HG03342 (cell line): ENCODE data around the gene NYAP2.

Experiments
- ATAC-seq: cut with Tn5 transposase; IDR thresholded peaks from one replicate; pipeline ENCODE4 v1.9.1; 2021; ENCODE audit warnings: mild to moderate bottlenecking, moderate library complexity; ENCODE audit not compliant: unreplicated experiment

The NYAP2 gene

DNA sequence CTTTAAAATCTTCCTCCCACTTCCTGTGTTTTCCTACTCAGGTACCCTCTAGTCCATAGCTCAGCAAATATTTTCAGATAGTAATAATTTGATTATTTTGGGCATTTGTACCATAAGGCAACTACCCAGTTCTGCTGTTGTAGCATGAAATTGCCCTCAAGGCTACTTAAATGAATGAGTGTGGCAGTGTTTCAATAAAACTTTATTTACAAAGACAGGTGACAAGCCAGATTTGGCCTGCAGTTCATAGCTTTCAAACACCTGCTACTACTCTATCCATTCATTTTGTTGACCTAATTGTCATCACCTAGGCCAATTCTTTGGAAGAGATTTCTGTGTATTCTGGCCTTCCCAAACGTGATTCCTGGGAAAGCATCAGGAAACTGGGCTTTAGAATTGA is 28.9 kb downstream of the NYAP2 start:
- no peak for ATAC-seq

GRCh38 chr2:225429717-225430116 is 30.2 kb downstream of the NYAP2 start:
- ATAC-seq: no peak

- ATAC-seq: no peak
These were observed 31.8 kb downstream of the NYAP2 start for GRCh38 chr2:225431105-225431863.

GRCh38 chr2:225434014-225434413 is 34.5 kb downstream of the NYAP2 start:
- ATAC-seq: no peak

DNA sequence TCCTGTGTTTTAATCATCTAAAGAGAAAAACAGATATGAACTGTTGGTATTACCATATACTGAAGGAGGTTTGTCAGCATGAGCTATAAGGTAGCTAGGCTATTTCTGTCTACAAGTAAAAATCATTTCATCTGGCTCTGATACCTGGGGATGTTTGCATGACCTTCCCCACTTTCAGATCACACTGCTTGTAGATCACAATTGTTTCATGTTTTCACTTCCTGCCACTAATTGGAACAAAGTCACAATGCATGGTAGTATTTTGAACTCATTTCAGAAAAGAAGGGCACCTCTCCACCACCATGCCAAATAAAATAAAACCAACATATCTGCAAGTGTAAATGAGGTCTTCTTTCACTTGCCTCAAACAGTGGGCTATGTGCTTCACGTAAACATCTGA is 37.8 kb downstream of the NYAP2 start:
- no peak for ATAC-seq

- ATAC-seq: no peak
These were observed 38.7 kb downstream of the NYAP2 start for GRCh38 chr2:225438248-225438647.

DNA sequence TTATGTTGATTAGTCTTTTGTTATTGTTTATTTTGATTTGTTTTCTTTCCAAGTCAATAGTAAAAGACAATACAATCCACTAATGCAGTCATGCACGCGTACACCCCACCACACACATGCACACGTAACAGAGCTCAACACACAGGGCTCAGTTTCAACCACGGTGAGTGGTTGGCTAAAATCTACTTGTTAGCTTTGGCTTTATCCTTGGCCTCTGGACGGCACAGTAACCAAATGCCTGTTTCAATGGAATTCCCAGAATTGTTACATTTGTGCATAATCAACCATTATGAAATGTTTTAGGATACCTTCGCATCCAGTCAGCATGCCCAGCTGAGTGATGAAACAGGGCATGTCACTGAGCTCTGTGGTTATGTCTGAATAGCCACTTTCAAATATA is 53.2 kb downstream of the NYAP2 start:
- ATAC-seq: no peak

DNA sequence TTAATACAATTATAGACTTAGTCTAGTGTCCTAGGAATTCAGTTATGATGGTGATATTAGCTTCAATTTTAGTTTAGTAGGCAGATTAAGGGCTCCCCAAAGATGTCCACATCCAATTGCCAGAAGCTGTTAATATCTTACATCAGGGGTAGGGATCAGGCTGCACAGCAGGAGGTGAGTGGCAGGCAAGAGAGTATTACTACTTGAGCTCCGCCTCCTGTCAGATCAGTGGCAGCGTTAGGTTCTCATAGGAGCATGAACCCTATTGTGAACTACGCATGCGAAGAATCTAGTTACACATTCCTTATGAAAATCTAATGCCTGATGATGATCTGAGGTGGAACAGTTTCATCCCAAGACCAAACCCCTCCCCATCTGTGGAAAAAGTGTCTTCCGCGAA is 54.9 kb downstream of the NYAP2 start:
- no peak for ATAC-seq

DNA sequence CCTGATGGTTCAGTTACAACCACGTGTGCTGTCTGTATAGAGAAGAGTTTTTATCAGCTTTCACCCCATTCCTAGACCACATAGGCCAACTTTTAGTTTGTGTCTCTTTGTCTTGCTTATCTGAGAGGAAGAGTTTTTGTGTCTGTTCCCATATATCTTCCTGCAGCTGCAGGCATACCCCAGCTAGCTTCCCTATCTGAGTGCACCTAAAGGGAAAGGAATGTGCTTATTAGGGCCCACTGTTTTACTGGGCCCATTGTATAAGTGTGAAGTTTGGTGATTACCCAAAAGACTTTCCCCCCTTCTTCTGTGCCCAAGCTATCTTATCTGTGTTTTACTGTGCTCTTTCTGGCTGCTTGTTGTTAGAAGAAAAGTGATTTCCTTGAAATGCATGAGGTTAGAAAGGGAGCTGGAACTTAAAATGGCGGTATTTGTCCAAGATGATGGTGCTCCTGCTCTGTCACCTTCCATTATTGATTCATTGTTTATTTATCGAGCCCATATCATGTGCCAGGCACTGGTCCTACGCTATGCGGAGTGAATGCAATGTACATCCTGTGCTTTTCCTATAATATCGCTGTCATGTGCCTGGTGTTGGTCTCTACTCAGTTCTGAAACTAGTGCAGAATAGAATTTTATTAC is 57.2 kb downstream of the NYAP2 start:
- ATAC-seq: no peak

DNA sequence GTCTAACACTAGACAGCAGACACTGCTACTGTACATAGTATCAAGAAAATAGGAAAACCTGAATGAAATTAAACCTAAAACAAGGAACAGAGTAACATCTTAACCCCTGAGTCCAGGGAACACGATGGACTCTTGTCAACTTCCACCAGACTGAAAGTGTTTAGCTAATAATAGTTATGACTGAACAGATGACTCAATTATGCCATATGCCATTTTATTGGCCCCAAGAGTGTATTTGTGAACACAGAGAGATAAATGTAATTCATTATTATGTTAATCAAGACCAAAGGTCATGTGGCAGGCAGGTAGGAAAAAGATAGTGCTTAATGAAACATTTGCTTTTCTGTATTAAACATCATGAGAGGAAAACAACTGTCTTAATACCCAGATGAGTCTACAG is 58.0 kb downstream of the NYAP2 start:
- no peak for ATAC-seq

- ATAC-seq: no peak
These were observed 59.1 kb downstream of the NYAP2 start for GRCh38 chr2:225458431-225459117.

- ATAC-seq: no peak
These were observed 62.9 kb downstream of the NYAP2 start for GRCh38 chr2:225462417-225462816.

- ATAC-seq: no peak
These were observed 63.4 kb downstream of the NYAP2 start for GRCh38 chr2:225462945-225463344.

DNA sequence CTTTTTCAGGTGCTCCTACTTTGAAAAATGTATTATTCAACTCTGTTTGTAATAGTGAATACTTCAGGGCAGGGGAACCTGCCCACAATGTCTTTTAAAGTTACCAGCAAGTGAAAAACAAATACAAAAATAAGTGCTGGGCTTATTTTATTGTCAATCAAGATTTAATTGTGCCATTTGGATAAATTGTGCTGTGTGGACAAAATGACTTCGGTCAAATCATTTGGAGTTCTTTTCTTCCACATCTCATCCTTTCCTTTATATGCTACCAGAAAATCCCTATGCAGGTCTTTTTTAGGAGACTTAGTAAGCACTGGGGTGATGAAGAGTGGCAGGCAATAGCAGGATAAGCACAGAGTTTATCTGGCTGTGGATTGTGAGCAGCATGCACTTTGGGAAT is 63.9 kb downstream of the NYAP2 start:
- no peak for ATAC-seq

GRCh38 chr2:225464346-225465025 is 65.0 kb downstream of the NYAP2 start:
- ATAC-seq: peak; percentile 85

- ATAC-seq: no peak
These were observed 66.3 kb downstream of the NYAP2 start for GRCh38 chr2:225465827-225466226.

- no peak for ATAC-seq
These were observed 67.5 kb downstream of the NYAP2 start for GRCh38 chr2:225466891-225467604.

- ATAC-seq: no peak
These were observed 68.6 kb downstream of the NYAP2 start for GRCh38 chr2:225468131-225468530.

- no peak for ATAC-seq
These were observed 71.5 kb downstream of the NYAP2 start for GRCh38 chr2:225471039-225471438.

GRCh38 chr2:225471482-225471881 is 72.0 kb downstream of the NYAP2 start:
- ATAC-seq: no peak

GRCh38 chr2:225472161-225472560 is 72.7 kb downstream of the NYAP2 start:
- no peak for ATAC-seq
